Peyer's patch (tissue), 4 donors: ENCODE measurements around the gene HTRA1.

Source experiments
- CTCF ChIP-seq, 6 experiments: fragments of 450-650 bp in 4 of 6; fragments of 200-600 bp in 2 of 6; sonication (generic) in 1 of 6; IDR thresholded peaks; one replicate each; pipeline ENCODE4 v1.5.1; 2017 to 2019; ENCODE audit warnings: antibody characterized with exemption in 6 of 6, mild to moderate bottlenecking in 3 of 6, moderate library complexity in 1 of 6
- POLR2A ChIP-seq, 2 donors: fragments of 450-650 bp; IDR thresholded peaks; one replicate each; pipeline ENCODE4 v1.5.1; 2017; ENCODE audit warnings: antibody characterized with exemption in 2 of 2, mild to moderate bottlenecking in 2 of 2, moderate library complexity in 2 of 2

- TF ChIP-seq CTCF (IDR thresholded peaks at IDR 0.05): no peak
- no peak for TF ChIP-seq POLR2A (IDR thresholded peaks at IDR 0.05)
Observed at GRCh38 chr10:122474131-122474818, 12.9 kb downstream of the HTRA1 start.
